Sigmoid colon (tissue), 7 donors: ENCODE data around the gene PLB1. TPM values are rescaled to one million over a fixed set of nuclear protein-coding genes. Genes with fewer than 3 reads are reported as not detected.
A peak's percentile ranks its signal among the peaks of the same experiment; 100 is the strongest.

Source experiments
- DNase-seq: peaks from one replicate; pipeline ENCODE4 v3.0.0-alpha.2; 2019
- H3K27ac ChIP-seq, 4 donors: fragments of 200-600 bp; sonication (generic); one replicate each; pipeline ENCODE4 v1.5.1; 2016 to 2019; ENCODE audit warnings: mild to moderate bottlenecking in 1 of 4
- H3K27me3 ChIP-seq, 3 donors: fragments of 200-600 bp; sonication (generic); one replicate each; pipeline ENCODE4 v1.5.1; 2019; ENCODE audit warnings: mild to moderate bottlenecking in 1 of 3
- H3K36me3 ChIP-seq, 4 donors: fragments of 200-600 bp; sonication (generic); one replicate each; pipeline ENCODE4 v1.5.1; 2016 to 2019
- H3K4me1 ChIP-seq, 4 donors: fragments of 200-600 bp; sonication (generic); one replicate each; pipeline ENCODE4 v1.5.1; 2017 to 2019
- H3K4me3 ChIP-seq, 4 donors: fragments of 200-600 bp; sonication (generic); one replicate each; pipeline ENCODE4 v1.5.1; 2017 to 2019; ENCODE audit warnings: mild to moderate bottlenecking in 2 of 4, moderate library complexity in 1 of 4
- H3K9me3 ChIP-seq, 4 donors: fragments of 200-600 bp in 3 of 4; sonication (generic) in 3 of 4; one replicate each; pipeline versions ENCODE4 v1.5.1 to v1.6.1; 2013 to 2019
- CTCF ChIP-seq, 4 experiments: fragments of 450-650 bp in 3 of 4; fragments of 200-600 bp in 1 of 4; IDR thresholded peaks; one replicate each; pipeline ENCODE4 v1.5.1; 2016 to 2019; ENCODE audit warnings: antibody characterized with exemption in 4 of 4, mild to moderate bottlenecking in 3 of 4, moderate library complexity in 2 of 4
- EP300 ChIP-seq, 4 donors: sonication (generic); formaldehyde crosslinking; IDR thresholded peaks; one replicate each; pipeline ENCODE4 v1.6.1; 2017; ENCODE audit warnings: antibody characterized with exemption in 4 of 4
- POLR2A ChIP-seq, 2 donors: fragments of 450-650 bp; IDR thresholded peaks; one replicate each; pipeline ENCODE4 v1.6.1; 2016; ENCODE audit warnings: antibody characterized with exemption in 2 of 2, mild to moderate bottlenecking in 2 of 2, moderate library complexity in 2 of 2
- POLR2AphosphoS5 ChIP-seq, 4 donors: sonication (generic); formaldehyde crosslinking; IDR thresholded peaks; one replicate each; pipeline ENCODE4 v1.6.1; 2017; ENCODE audit warnings: antibody characterized with exemption in 4 of 4
- WGBS, 2 donors: extraction: QIAGEN DNeasy Blood & Tissue Kit; methylation state at CpG; one replicate each; pipeline ENCODE4 v1.1.7; 2013; 5-methylcytosine and 5-hydroxymethylcytosine counted together
- intact Hi-C: fragments of 100-400 bp; cut with DNase I; formaldehyde crosslinking; loops from one replicate; pipeline ENCODE4 v1.15.1; 2023
- polyA plus RNA-seq, 3 donors: library from polyadenylated mRNA; stranded (reverse); fragments of 200-250 nt; gene quantifications; one replicate each; pipeline ENCODE4 v1.2.3, GENCODE V29; 2013
- total RNA-seq, 4 donors: library from RNA; depleted of rRNA; stranded (reverse); fragments of >200 nt; gene quantifications; one replicate each; pipeline ENCODE4 v1.1.0, GENCODE V29; 2016
- donor health status: healthy with polysubstance abuse.
- donor health status: Bipolar disorder and iron deficiency.
- donor health status: healthy.

The PLB1 gene
- total and polyA plus RNA-seq, 7 donors = 1.2 to 18.3 (median 2.1) TPM

- intact Hi-C loops = no loop called here
Measured at GRCh38 chr2:28544036-28544346, 48.1 kb downstream of the PLB1 start.

GRCh38 chr2:28544405-28544921 is 48.6 kb downstream of the PLB1 start:
- H3K27ac ChIP-seq = no peak overlapping the region
- H3K36me3 ChIP-seq = no peaks in the 10 kb centered on the region
- TF ChIP-seq POLR2AphosphoS5 (IDR thresholded peaks at IDR 0.05) = no peak
- no peak for TF ChIP-seq EP300 (IDR thresholded peaks at IDR 0.05)
- WGBS, 2 donors = 29 to 66% methylated on average over 8 of the region's 8 CpGs
- H3K4me1 ChIP-seq = no peaks in the 10 kb centered on the region
- intact Hi-C loops = no loop called here
- no peaks in the 10 kb centered on the region for H3K27me3 ChIP-seq
- peak; percentile 20 for DNase-seq
- no peaks in the 10 kb centered on the region for H3K9me3 ChIP-seq
- no peak overlapping the region for H3K4me3 ChIP-seq

More at GRCh38 chr2:28544036-28544346, 48.1 kb downstream of the PLB1 start:
- no peak overlapping the region for H3K27ac ChIP-seq
- H3K27me3 ChIP-seq = no peaks in the 10 kb centered on the region
- no peaks in the 10 kb centered on the region for H3K9me3 ChIP-seq
- no peak overlapping the region for H3K4me3 ChIP-seq
- no peaks in the 10 kb centered on the region for H3K36me3 ChIP-seq
- no peaks in the 10 kb centered on the region for H3K4me1 ChIP-seq
- no peak for TF ChIP-seq CTCF (IDR thresholded peaks at IDR 0.05)
- TF ChIP-seq POLR2AphosphoS5 (IDR thresholded peaks at IDR 0.05) = no peak
- 91 to 95% methylated on average over 5 of the region's 5 CpGs for WGBS, 2 donors
- DNase-seq = peak; percentile 19

- Histone ChIP-seq H3K27ac (no peak overlapping the region), H3K4me1 (no peaks in the 10 kb centered on the region), H3K27me3 (no peaks in the 10 kb centered on the region), H3K36me3 (no peaks in the 10 kb centered on the region), H3K9me3 (no peaks in the 10 kb centered on the region), H3K4me3 (no peak overlapping the region)
- DNase-seq = no peak
- 38 to 70% methylated on average over 18 of the region's 18 CpGs for WGBS, 2 donors
- intact Hi-C loops = no loop called here
- TF ChIP-seq EP300 (IDR thresholded peaks at IDR 0.05) = no peak
- no peak for TF ChIP-seq POLR2A (IDR thresholded peaks at IDR 0.05)
- no peak for TF ChIP-seq POLR2AphosphoS5 (IDR thresholded peaks at IDR 0.05)
- no peak for TF ChIP-seq CTCF (IDR thresholded peaks at IDR 0.05)
Measured at GRCh38 chr2:28544922-28545589, 49.2 kb downstream of the PLB1 start.

- intact Hi-C loops = no loop called here
- WGBS, 2 donors = 82 to 84% methylated on average over 9 of the region's 9 CpGs
- no peaks in the 10 kb centered on the region for H3K27me3 ChIP-seq
- no peak for TF ChIP-seq CTCF (IDR thresholded peaks at IDR 0.05)
- no peak for TF ChIP-seq POLR2A (IDR thresholded peaks at IDR 0.05)
- no peak for TF ChIP-seq POLR2AphosphoS5 (IDR thresholded peaks at IDR 0.05)
- no peak for TF ChIP-seq EP300 (IDR thresholded peaks at IDR 0.05)
- no peaks in the 10 kb centered on the region for H3K36me3 ChIP-seq
- DNase-seq = peak; percentile 53
- H3K4me1 ChIP-seq = no peaks in the 10 kb centered on the region
- no peak overlapping the region for H3K27ac ChIP-seq
- H3K9me3 ChIP-seq = no peaks in the 10 kb centered on the region
- no peak overlapping the region for H3K4me3 ChIP-seq
Measured at GRCh38 chr2:28545590-28546200, 49.8 kb downstream of the PLB1 start.

- DNase-seq = peak; percentile 15
- intact Hi-C loops = no loop called here
- Histone ChIP-seq H3K9me3 (no peaks in the 10 kb centered on the region), H3K4me1 (no peaks in the 10 kb centered on the region), H3K27me3 (no peaks in the 10 kb centered on the region), H3K4me3 (no peak overlapping the region), H3K27ac (no peak overlapping the region), H3K36me3 (no peaks in the 10 kb centered on the region)
- 64 to 67% methylated on average over 7 of the region's 7 CpGs for WGBS, 2 donors
- no peak for TF ChIP-seq POLR2A (IDR thresholded peaks at IDR 0.05)
- TF ChIP-seq POLR2AphosphoS5 (IDR thresholded peaks at IDR 0.05) = no peak
Measured at GRCh38 chr2:28546242-28546641, 50.4 kb downstream of the PLB1 start.
